Measurements from ENCODE around the gene PPFIA1. TPM values are rescaled to one million over a fixed set of nuclear protein-coding genes. Genes with fewer than 3 reads are reported as not detected.

PPFIA1 gene
- total RNA-seq, 1 experiment from 2014 or later: 63.4 TPM

- Mint-ChIP-seq H3K36me3 (ENCODE audit: insufficient read depth in 1 of 3, low read depth in 3 of 3) (peaks cover 32 to 83% (median 72%) of the 10 kb centered on the region in 3 experiments), H3K4me1 (no peaks in the 10 kb centered on the region), H3K27ac (peak overlapping the region in 1 of 3 experiments; percentile 75; a peak in 2 of 7 replicates), H3K9me3 (no peaks in the 10 kb centered on the region), H3K27me3 (ENCODE audit: low read depth) (no peaks in the 10 kb centered on the region), H3K4me3 (no peak overlapping the region)
- H3K9ac ChIP-seq (ENCODE audit: extremely low read depth, insufficient read length, low read length): no peak overlapping the region
- H2BK20ac ChIP-seq (ENCODE audit: low read depth, low read length, poor library complexity, severe bottlenecking): no peak overlapping the region
- TF ChIP-seq CTCF (conservative IDR thresholded peaks at IDR 0.05): no peak
- no peak overlapping the region for H4K91ac ChIP-seq (ENCODE audit: insufficient read length, low read depth, low read length)
- no peak overlapping the region for H3T11ph ChIP-seq (ENCODE audit: low read length)
- H4K20me1 ChIP-seq (ENCODE audit: control insufficient read depth, insufficient read depth, insufficient read length): no peaks in the 10 kb centered on the region
- no peaks in the 10 kb centered on the region for H3K23me2 ChIP-seq (ENCODE audit: insufficient read length, low read depth, low read length, poor library complexity, severe bottlenecking)
- H3K27ac ChIP-seq (ENCODE audit: insufficient read length, low read depth, low read length): no peak overlapping the region
- H3K23ac ChIP-seq (ENCODE audit: insufficient read length, low read depth, low read length): no peak overlapping the region
- no peak overlapping the region for H2BK5ac ChIP-seq (ENCODE audit: insufficient read length, low read length)
- H2AFZ ChIP-seq (ENCODE audit: low read length): no peak overlapping the region
- H2BK15ac ChIP-seq (ENCODE audit: low read depth, low read length): no peak overlapping the region
- no peaks in the 10 kb centered on the region for H3K9me3 ChIP-seq (ENCODE audit: control insufficient read depth, low read depth, low read length)
- H3K14ac ChIP-seq (ENCODE audit: insufficient read depth, low read length): no peak overlapping the region
- no peak overlapping the region for H4K8ac ChIP-seq (replicated peaks; ENCODE audit: insufficient read length, low read depth, low read length)
- no peaks in the 10 kb centered on the region for H3K27me3 ChIP-seq (ENCODE audit: insufficient read depth, low read length)
- WGBS (ENCODE audit: extremely low coverage, insufficient read length, low lambda C conversion rate): no CpG with 5 or more reads among the region's 19 CpGs
- no peaks in the 10 kb centered on the region for H3K79me2 ChIP-seq (ENCODE audit: insufficient read depth, low read length)
- H3K79me1 ChIP-seq (ENCODE audit: insufficient read depth, low read depth, low read length, poor library complexity, severe bottlenecking): peaks cover 4% of the 10 kb centered on the region
- no peak overlapping the region for H3K4me2 ChIP-seq (ENCODE audit: insufficient read depth, insufficient read length, low read length)
- no peak overlapping the region for H3K4ac ChIP-seq (ENCODE audit: low read depth, low read length)
- H3K18ac ChIP-seq (ENCODE audit: insufficient read length, low read depth, low read length): no peak overlapping the region
- no peaks in the 10 kb centered on the region for H3K4me1 ChIP-seq (ENCODE audit: insufficient read depth, low read length)
- no peak for DNase-seq
- no peak overlapping the region for H2BK120ac ChIP-seq (ENCODE audit: low read depth, low read length, poor library complexity, severe bottlenecking)
- H2AK5ac ChIP-seq (ENCODE audit: insufficient read length, low read length): no peak overlapping the region
- no peak overlapping the region for H3K56ac ChIP-seq (ENCODE audit: insufficient read length, low read depth, low read length)
- H2BK12ac ChIP-seq (ENCODE audit: insufficient read length, low read depth, low read length): no peak overlapping the region
- H4K5ac ChIP-seq (ENCODE audit: insufficient read length, low read depth, low read length): no peak overlapping the region
These were observed 83.5 kb downstream of the PPFIA1 start for GRCh38 chr11:70353900-70354568.

All from H9 (cell line).